Measurements from ENCODE around the gene SIRPA. TPM values are rescaled to one million over a fixed set of nuclear protein-coding genes. Genes with fewer than 3 reads are reported as not detected.

Gene SIRPA
- total and polyA plus RNA-seq, 2 experiments from 2014 or later: 16.0 to 18.6 TPM

GRCh38 chr20:1949347-1950100 is 54.3 kb downstream of the SIRPA start:
- no peak overlapping the region for H3K4me2 ChIP-seq
- no peaks in the 10 kb centered on the region for H3K9me2 ChIP-seq (replicated peaks; ENCODE audit: insufficient read depth)
- no peak for TF ChIP-seq CTCF (IDR thresholded peaks at IDR 0.05; ENCODE audit: poor library complexity)
- H2AFZ ChIP-seq: no peak overlapping the region
- no peaks in the 10 kb centered on the region for H4K20me1 ChIP-seq (ENCODE audit: insufficient read depth, poor library complexity, severe bottlenecking)
- H3K27me3 ChIP-seq: peaks cover 22% of the 10 kb centered on the region
- H3K4me1 ChIP-seq (ENCODE audit: insufficient read depth): peaks cover 13% of the 10 kb centered on the region
- no peaks in the 10 kb centered on the region for H3K79me2 ChIP-seq
- no peaks in the 10 kb centered on the region for H3K36me3 ChIP-seq (replicated peaks; ENCODE audit: insufficient read depth, low read depth)
- DNase-seq (ENCODE audit: low spot score): no peak
- H3K4me3 ChIP-seq: no peak overlapping the region
- no peak overlapping the region for H3K27ac ChIP-seq
- H3K9me3 ChIP-seq (ENCODE audit: low read depth): no peaks in the 10 kb centered on the region
- 66% methylated on average over 2 of the region's 2 CpGs for WGBS (ENCODE audit: low lambda C conversion rate, missing lambda C conversion rate)

DNA sequence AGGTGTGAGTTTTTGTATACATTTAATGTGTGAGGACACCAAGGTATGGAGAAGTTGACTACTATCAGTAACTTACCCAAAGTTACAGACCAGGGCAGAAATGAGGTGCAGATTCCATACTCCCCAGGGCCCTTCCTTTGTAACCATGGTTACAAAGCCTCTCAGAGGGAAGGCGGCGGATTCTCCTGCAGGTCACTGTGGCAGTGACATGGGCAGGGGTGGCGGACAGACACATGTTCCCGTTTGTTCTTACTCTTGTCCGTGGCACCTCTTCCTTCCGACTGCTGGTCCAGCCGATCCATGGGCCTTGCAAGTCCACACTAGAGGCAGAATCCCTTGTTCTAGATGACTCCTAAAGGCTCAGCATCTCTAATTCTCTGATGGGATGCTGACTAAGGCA is 55.6 kb downstream of the SIRPA start:
- DNase-seq (ENCODE audit: low spot score): no peak
- no peak overlapping the region for H2AFZ ChIP-seq
- no peaks in the 10 kb centered on the region for H3K9me2 ChIP-seq (replicated peaks; ENCODE audit: insufficient read depth)
- H3K27ac ChIP-seq: no peak overlapping the region
- no peaks in the 10 kb centered on the region for H3K79me2 ChIP-seq
- H3K4me1 ChIP-seq (ENCODE audit: insufficient read depth): peaks cover 13% of the 10 kb centered on the region
- 70% methylated on average over 7 of the region's 7 CpGs for WGBS (ENCODE audit: low lambda C conversion rate, missing lambda C conversion rate)
- H3K4me3 ChIP-seq: no peak overlapping the region
- peaks cover 17% of the 10 kb centered on the region for H3K27me3 ChIP-seq
- H3K9me3 ChIP-seq (ENCODE audit: low read depth): no peaks in the 10 kb centered on the region
- no peaks in the 10 kb centered on the region for H4K20me1 ChIP-seq (ENCODE audit: insufficient read depth, poor library complexity, severe bottlenecking)
- no peak for TF ChIP-seq CTCF (IDR thresholded peaks at IDR 0.05; ENCODE audit: poor library complexity)
- no peak overlapping the region for H3K4me2 ChIP-seq
- H3K36me3 ChIP-seq (replicated peaks; ENCODE audit: insufficient read depth, low read depth): no peaks in the 10 kb centered on the region

DNA sequence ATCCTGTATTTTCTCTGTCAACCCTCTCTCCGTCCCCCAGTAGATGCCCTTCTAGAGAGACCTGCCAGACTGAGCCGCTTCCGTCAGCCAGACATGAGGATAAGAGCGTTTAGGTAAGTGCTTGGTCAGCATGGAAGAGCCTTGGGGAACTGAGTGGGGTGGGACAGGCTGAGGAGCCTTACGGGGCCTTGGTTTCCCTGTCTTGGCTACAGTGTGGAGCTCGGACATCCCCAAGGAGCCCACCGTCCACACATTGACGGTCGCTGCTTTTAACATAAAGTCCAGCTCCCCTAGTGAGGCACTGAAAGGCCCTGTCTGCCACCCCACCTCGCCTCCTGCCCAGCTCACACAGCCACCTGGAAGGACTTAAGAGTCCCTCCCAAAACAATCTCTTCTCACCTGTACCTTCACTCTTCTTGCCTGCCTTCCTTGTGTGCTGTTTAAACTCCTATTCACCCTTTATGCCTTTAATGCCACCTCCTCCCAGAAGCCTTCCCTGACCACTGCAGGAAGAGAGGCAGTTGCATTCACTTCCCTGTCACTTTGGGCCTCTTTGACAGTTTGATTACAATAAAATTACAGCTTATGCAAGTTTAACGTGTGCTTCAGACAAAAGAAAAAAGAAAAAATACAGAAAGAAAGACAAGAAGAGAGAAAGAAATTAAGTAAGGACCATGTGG is 56.4 kb downstream of the SIRPA start:
- peaks cover 8% of the 10 kb centered on the region for H3K4me1 ChIP-seq (ENCODE audit: insufficient read depth)
- no peaks in the 10 kb centered on the region for H3K9me3 ChIP-seq (ENCODE audit: low read depth)
- peaks cover 13% of the 10 kb centered on the region for H3K27me3 ChIP-seq
- no peak overlapping the region for H3K4me3 ChIP-seq
- no peaks in the 10 kb centered on the region for H3K36me3 ChIP-seq (replicated peaks; ENCODE audit: insufficient read depth, low read depth)
- WGBS (ENCODE audit: low lambda C conversion rate, missing lambda C conversion rate): 72% methylated on average over 11 of the region's 11 CpGs
- DNase-seq (ENCODE audit: low spot score): no peak
- no peaks in the 10 kb centered on the region for H3K9me2 ChIP-seq (replicated peaks; ENCODE audit: insufficient read depth)
- TF ChIP-seq CTCF (IDR thresholded peaks at IDR 0.05; ENCODE audit: poor library complexity) (no peak), EZH2phosphoT487 (IDR thresholded peaks at IDR 0.05; ENCODE audit: low read depth, severe bottlenecking, unreplicated experiment) (no peak), EZH2 (IDR thresholded peaks at IDR 0.05; ENCODE audit: borderline replicate concordance) (no peak)
- H3K79me2 ChIP-seq: no peaks in the 10 kb centered on the region
- H4K20me1 ChIP-seq (ENCODE audit: insufficient read depth, poor library complexity, severe bottlenecking): no peaks in the 10 kb centered on the region
- no peak overlapping the region for H3K27ac ChIP-seq
- no peak overlapping the region for H3K4me2 ChIP-seq
- no peak overlapping the region for H2AFZ ChIP-seq
